GM20431 (cell line): Measurements from ENCODE around the gene CYB5R3.
"Not testable (repeated sequence)": the region's sequence is repeated elsewhere in the genome, so short reads cannot be mapped to it uniquely, and the experiment has no call there.

Experiments
- in situ Hi-C: fragments of 300-500 bp; cut with MseI, MboI; formaldehyde crosslinking; loops from one replicate; pipeline ENCODE4 v1.15.0; 2020; ENCODE audit warnings: low sequenced_read_pairs; ENCODE audit not compliant: unreplicated experiment

Gene CYB5R3

DNA sequence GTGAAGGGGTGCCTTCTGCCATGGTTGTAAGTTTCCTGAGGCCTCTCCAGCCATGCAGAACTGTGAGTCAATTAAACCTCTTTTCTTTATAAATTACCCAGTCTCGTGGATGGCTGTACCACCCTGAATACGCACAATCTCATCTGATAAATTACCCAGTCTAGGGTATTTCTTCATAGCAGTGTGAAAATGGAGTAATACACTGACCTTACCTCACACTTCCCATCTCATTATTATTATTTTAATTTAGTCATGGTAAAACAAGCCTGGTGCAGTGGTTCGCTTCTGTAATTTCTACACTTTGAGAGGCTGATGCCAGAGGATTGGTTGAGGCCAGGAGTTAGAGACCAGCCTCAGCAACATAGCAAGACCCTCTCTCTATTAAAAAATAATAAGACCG lies 30.5 kb upstream of the CYB5R3 start:
- in situ Hi-C loops = no loop called here

DNA sequence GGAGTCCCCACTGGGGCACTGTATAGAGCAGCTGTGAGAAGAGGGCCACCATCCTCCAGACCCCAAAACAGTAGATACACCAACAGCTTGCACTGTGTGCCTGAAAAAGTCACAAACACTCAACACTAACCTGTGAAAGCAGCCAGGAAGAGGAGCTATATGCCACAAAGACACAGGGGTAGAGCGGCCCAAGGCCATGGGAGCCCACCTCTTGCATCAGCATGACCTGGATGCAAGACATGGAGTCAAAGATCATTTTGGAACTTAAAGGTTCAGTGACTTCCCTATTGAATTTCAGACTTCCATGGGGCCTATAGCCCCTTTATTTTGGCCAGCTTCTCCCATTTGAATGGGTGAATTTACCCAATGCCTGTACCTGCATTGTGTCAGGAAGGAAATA lies 29.7 kb upstream of the CYB5R3 start:
- in situ Hi-C loops = no loop called here

DNA sequence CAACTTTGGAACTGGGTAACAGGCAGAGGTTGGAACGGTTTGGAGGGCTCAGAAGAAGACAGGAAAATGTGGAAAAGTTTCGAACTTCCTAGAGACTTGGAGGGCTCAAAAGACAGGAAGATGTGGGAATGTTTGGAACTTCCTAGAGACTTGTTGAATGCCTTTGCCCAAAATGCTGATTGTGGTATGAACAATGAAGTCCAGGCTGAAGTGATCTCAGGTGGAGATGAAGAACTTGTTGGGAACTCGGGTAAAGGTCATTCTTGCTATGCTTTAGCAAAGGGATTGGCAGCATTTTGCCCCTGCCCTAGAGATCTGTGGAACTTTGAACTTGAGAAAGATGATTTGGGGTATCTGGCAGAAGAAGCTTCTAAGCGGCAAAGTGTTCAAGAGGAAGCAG lies 28.7 kb upstream of the CYB5R3 start:
- in situ Hi-C loops = not testable (repeated sequence)

DNA sequence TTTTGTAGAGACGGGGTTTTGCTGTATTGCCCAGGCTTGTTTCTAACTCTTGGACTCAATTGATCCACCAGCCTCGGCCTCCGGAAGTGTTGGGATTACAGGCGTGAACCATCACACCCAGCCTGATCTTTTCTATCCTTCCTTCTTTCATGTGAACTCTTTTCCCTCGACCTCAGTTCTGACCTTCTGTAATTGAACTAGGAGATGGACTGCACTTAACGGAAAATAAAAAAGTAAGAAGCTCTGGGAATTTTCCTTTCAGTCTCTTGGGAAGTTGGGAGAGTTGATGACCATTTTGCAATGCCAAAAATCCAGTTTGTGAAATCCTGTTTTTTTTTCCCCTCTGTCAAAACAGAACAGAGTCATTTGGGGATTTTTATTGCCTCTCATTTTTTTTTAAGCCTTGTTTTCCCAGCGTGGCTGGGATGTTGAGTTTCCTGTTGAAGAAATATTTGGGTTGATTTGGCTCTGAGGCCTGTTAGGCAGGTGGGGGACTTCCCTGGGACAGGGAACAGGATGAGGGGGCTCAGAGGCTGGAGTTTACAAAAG lies 26.9 kb upstream of the CYB5R3 start:
- in situ Hi-C loops = no loop called here

DNA sequence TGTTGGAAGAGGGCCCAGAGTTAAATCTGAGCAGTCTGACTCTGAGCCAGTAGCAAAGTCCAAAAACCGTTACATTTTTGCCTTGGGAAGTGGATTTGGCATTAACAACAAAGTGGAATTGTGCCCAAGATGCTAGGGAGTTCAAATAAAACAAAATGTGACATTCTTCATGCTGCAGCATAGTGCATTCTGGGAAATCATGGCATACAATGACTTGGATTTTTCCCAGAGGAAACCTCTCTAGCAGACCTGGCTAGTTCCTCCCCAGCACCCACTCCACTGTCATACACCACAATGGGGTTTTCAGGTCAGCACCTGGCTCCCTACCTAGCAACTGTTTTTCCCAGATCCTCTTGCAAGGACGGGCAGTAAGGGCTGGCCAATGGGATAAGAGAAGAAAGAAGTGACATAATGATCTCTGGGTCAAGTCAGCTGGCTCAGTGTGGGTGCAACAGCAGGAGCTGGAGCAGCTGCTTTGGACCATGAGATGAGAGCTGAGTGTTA lies 24.8 kb upstream of the CYB5R3 start:
- in situ Hi-C loops = no loop called here

DNA sequence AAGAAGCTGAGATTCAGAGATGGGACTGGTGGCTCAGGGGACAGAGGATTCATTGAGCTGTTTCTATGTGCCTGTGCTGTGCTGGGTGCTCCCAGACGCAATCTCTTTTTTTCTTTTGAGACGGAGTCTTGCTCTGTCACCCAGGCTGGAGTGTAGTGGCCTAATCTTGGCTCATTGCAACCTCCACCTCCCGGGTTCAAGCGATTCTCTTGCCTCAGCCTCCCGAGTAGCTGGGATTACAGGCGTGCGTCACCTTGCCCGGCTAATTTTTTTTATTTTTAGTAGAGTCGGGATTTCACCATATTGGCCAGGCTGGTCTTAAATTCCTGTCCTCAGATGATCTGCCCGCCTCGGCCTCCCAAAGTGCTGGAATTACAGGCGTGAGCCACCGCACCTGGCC lies 23.9 kb upstream of the CYB5R3 start:
- in situ Hi-C loops = not testable (repeated sequence)

DNA sequence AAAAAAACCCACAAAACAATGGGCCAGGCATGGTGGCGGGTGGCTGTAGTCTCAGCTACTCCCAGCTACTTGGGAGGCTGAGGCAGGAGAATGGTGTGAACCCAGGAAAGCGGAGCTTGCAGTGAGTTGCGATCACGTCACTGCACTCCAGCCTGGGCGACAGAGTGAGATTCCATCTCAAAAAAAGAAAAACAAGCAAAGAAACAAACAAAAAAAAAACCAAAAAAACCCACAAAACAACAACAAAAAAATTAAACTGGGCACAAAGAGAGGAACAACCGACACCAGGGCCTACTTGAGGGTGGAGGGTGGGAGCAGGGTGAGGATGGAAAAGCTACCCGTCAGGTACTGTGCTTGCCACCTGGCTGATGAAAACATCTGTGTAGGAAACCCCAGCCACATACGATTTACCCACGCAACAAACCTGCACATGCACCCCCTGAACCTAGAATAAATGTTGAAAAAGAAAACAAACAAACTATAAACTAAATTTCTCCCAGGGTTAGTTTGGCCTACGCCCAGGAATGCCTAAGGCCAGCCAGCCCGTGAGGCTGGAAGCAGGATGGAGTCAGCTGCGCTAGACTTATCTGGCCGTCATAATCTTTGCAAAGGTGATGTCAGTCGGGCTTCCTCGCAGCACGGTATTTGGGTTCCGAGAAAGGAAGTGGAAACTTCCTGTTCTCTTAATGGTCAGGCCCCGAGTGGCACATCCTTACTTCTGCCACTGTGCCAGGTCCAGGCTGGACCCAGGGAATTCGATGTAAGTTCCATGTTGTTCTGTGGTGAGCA lies 21.9 kb upstream of the CYB5R3 start:
- in situ Hi-C loops = no loop called here

DNA sequence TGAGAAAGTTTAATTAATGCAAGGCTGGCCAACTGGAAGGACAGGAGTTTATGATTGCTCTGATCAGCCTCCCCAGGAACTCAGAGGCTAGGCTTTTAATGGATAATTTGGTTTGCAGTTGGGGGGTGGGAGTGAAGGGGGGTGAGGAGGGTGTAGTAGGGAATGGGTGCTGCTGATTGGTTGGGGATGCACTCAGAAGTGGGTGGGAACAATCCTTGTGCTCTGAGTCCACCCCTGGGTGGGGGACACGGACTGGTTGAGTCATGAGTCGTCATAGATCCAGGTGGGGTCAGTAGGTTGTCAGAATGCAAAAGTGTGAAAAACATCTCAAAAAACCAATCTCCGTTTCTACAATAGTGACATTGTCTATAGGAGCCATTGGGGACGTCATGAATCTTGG lies 20.9 kb upstream of the CYB5R3 start:
- in situ Hi-C loops = no loop called here

DNA sequence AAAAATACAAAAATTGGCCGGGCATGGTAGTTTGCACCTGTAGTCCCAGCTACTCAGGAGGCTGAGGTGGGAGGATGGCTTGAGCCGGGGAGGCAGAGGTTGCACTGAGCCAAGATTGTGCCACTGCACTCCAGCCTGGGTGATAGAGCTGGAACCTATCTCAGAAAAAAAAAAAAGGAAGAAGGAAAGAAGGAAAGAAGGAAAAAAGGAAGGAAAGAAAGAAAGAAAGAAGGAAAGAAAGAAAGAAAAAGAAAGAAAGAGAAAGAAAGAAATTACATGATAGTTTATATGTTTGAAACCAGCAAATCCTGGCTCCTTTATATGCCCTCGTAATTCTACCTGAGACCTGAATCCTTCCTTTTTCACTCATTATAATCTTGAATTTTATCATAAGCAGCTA lies 17.2 kb upstream of the CYB5R3 start:
- in situ Hi-C loops = not testable (repeated sequence)

GRCh38 chr22:42664976-42665831 lies 16.0 kb upstream of the CYB5R3 start:
- in situ Hi-C loops = no loop called here

- in situ Hi-C loops = no loop called here
These were observed 13.0 kb upstream of the CYB5R3 start for GRCh38 chr22:42661985-42662831.

- in situ Hi-C loops = no loop called here
These were observed 7.4 kb upstream of the CYB5R3 start for GRCh38 chr22:42656578-42656977.

GRCh38 chr22:42655693-42656092 lies 6.5 kb upstream of the CYB5R3 start:
- in situ Hi-C loops = no loop called here

GRCh38 chr22:42654436-42655073 lies 5.4 kb upstream of the CYB5R3 start:
- in situ Hi-C loops = no loop called here

- in situ Hi-C loops = no loop called here
These were observed 4.8 kb upstream of the CYB5R3 start for GRCh38 chr22:42653999-42654398.

- in situ Hi-C loops = no loop called here
These were observed 1.9 kb upstream of the CYB5R3 start for GRCh38 chr22:42651134-42651533.

DNA sequence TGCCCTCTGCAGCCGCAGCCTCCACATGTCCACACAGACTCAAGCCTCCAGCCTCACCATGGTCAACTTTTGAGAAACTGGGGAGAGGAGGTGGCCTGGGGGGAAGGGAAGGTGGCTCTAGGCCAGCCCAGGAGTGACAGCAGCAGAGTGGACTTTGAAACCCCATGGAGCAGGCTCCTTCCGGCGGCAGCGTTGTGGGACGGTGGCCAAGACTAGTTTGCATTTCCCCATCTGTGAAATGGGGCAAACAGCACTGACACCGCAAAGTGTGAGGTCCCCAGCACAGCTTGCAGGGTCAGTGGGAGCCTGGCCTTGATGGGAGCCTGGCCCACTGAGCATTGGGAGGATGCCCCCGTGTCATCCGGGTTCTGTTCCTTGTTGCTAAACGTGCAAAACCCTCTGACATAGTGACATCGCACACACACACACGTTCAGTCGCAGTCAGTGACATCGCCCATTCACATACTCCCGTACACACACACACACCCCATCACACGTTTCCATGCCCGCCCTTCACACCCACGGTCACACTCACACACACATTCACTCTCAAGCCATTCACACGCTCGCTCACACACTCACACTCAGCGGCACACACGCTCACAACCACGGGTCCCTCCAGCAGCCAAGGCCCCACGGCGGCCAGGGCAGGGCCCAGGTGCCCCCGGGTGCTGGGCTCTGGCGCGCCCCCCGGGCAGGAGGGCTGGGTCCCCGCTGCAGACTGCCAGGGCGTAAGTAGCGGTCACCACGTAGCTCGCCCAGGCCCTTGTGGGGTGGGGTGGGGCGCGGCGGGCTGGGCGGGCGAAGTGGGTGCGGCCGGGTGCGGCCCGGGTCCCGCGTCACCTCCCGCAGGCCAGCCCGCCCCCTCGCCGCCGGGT lies 585 bp downstream of the CYB5R3 start:
- in situ Hi-C loops = no loop called here

- in situ Hi-C loops = no loop called here
These were observed 1.2 kb downstream of the CYB5R3 start for GRCh38 chr22:42648017-42648367.
